GM18861 (cell line): Measurements from ENCODE around the gene CACNA1B.
"Not testable (repeated sequence)": the region's sequence is repeated elsewhere in the genome, so short reads cannot be mapped to it uniquely, and the experiment has no call there.

Source experiments
- ATAC-seq: cut with Tn5 transposase; IDR thresholded peaks from one replicate; pipeline ENCODE4 v1.9.1; 2021; ENCODE audit not compliant: unreplicated experiment

CACNA1B gene

GRCh38 chr9:137877506-137878122, at the start of gene CACNA1B:
Gene CACNA1B, plus strand, starts transcription at chr9:137877782. Its CDS starts 152 bp downstream, at chr9:137877934.
- not testable (repeated sequence) for ATAC-seq

DNA sequence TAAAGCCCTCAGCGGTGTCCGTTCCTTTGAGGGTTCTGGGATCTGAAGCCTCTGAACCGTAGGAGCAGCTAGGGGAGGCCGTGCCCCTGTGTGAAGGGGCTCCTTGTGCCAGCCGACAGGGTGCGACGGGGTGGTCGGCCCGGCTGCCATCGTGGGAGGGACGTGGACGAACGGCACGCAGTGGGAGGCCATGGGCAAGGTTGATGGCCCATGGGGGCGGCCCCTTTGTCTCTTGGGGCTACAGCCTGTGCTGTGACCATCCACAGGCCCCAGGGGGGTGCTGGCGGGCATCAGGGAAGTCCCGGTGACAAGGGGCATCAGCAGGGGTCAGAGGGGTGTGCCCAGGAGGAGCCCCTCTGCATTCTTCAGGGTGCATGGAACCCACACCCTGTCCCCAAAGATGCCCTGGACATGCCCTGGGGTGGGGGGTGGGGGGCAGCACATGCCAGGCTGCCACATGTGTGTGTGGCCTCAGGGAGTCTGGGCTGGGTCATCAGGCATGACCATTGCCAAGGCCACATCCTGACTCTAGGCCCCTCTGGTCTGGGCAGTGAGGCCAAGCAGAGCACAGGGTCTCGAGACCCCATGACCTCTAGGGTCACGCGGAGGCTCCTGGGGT, 49.6 kb upstream of the CACNA1B start:
- no peak for ATAC-seq

GRCh38 chr9:137828527-137829259, 48.9 kb upstream of the CACNA1B start:
- ATAC-seq = no peak

GRCh38 chr9:137829260-137829996, 48.2 kb upstream of the CACNA1B start:
- ATAC-seq = no peak

DNA sequence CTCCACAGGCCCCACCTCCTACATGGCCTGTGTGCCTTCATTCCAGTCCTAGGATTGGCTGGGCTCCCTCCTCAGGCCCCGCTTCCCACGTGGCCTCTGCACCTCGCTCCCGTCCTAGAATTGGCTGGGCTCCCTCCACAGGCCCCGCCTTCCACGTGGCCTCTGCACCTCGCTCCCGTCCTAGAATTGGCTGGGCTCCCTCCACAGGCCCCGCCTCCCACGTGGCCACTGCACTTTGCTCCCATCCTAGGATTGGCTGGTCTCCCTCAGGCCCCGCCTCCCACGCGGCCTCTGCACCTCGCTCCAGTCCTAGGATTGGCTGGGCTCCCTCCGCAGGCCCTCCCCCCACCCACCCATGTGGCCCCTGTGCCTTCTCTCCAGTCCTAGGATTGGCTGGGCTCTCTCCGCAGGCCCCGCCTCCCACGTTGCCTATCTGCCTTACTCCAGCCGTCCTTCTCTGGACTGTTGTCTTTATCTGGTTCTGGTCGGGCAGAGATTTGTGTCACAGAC, 45.3 kb upstream of the CACNA1B start:
- ATAC-seq = no peak

DNA sequence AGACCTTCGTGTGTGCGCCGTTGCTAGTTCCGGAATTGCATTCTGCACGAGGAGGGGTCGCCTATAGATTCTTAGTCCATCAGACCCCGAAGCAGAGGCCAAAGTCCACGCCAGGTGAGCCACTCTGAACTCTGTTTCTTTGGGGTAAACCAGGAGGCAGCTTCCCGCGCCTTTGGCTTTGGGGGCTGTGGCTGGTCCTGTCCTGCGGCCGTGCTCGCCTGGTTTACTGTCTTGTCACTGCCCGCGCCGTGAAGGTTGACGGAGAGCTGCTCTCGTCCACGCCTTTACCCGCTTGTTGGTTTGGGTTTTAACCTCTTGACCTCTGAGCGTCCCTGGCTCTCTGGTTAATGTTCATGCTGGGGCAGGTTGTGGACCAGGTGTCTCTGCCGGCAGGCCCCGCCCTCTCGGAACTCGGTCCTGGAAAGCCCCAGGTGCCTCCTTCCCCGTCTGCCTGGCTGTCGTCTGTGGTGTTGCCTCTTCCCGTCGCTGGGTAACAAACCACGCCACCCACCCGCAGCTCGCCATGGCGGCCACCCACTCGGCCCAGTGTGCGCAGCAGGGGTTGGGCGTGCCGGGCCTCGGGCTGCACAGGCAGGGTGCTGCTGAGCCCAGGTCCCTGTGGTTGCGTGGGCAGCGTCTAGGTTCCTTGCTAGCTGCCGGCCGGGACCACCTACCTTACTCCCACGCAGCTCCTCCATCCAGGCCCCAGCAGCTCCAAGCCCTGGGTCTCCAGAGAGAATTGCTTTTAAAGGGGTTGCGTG, 44.6 kb upstream of the CACNA1B start:
- ATAC-seq = no peak

GRCh38 chr9:137833721-137834613, 43.6 kb upstream of the CACNA1B start:
- no peak for ATAC-seq

GRCh38 chr9:137834846-137835546, 42.6 kb upstream of the CACNA1B start:
- no peak for ATAC-seq

DNA sequence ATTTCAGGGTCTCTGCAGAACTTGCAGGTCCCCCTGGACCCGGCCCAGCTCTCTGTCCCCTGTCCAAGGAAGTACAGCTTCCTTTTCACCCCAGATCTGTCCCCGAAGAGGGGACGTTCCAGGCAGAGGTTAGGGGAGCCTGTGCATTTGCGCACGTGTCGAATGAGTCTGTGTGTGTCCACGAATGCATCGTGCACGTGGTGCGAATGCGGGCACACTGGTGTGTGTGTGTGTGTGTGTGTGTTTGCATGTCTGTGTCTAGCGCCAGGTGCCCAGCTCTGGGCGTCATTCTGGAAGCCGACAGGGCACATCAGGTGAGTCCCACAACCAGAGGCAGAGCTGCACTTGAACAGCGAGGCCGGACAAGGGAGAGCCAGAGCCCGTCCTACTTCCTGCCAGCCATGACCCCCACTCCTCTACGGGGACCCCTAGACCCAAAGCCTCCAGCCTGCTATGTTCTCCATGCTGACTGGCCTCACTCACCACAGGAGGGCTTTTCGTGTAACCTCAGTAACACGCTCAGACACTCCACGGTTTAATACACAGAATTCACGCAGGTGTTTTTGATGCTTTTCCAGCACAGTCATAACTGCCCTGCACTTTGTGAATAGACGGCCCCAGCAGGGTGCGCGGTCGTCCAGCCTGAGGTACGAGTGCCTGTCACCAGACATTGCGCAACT, 41.3 kb upstream of the CACNA1B start:
- ATAC-seq = no peak

GRCh38 chr9:137836831-137837241, 40.7 kb upstream of the CACNA1B start:
- ATAC-seq = no peak

GRCh38 chr9:137837345-137838278, 40.0 kb upstream of the CACNA1B start:
- no peak for ATAC-seq

GRCh38 chr9:137838576-137838975, 39.0 kb upstream of the CACNA1B start:
- no peak for ATAC-seq

GRCh38 chr9:137843355-137843754, 34.2 kb upstream of the CACNA1B start:
- no peak for ATAC-seq

DNA sequence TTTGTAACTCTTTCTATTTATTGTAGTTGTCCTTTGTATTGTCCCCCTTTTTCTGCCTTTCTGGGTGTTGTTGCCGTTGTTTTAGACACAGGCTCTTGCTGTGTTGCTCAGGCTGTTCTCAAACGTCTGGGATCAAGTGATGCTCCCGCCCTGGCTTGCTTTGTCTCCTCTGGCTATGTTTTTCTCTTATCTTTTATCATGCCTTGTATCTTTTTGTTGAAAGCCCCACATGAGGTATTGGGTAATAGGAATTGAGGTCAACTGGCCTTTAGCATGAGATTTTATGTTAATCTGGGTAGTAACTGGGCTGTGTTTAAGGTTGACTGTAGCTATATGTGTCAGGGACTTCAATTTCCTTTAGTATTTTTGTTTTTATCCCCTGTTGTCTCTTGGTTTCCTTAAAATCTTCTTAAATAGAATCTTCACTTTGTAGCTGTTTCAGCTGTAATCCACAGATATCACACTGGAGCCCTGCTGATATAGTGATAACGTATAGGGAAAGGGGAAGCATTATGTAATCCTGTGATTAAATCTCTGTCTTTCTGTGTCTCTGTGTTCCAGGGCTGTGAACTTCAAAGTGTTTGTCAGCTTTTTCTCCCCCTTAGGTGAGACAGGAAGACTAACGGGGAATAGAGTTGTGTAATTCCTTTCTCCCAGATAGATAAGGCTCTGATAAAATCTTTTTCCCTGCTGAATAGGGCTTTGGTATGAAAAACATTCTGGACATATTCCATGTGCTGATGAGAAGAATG, 25.9 kb upstream of the CACNA1B start:
- no peak for ATAC-seq

DNA sequence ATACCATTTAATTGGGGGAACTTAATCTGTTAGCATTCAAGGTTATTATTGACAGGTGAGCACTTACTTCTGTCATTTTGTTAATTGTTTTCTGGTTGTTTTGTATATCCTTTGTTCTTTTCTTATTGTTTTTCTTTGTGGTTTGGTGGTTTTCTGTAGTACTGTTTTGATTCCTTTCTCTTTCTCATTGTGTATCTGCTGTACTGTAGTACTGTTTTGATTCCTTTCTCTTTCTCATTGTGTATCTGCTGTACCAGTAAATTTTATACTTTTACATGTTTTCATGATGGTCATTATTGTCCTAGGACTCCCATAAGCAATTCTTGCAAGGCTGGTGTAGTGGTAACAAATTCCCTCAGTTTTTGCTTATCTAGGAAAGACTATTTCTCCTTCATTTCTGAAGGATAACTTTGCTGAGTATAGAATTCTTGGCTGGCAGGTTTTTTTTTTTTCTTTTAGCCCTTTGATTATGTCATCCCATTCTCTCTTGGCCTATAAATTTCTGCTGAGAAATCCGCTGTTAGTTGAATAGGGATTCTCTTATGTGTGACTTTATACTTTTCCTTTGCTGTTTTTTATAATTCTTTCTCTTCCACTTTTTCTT, 24.1 kb upstream of the CACNA1B start:
- no peak for ATAC-seq

- no peak for ATAC-seq
Observed at GRCh38 chr9:137860361-137860760, 17.2 kb upstream of the CACNA1B start.
